ENCODE measurements around the gene SKI. TPM values are rescaled to one million over a fixed set of nuclear protein-coding genes. Genes with fewer than 3 reads are reported as not detected.

Gene SKI
- total and polyA plus RNA-seq, 10 of the 15 experiments (the other 5 are each of a cell fraction or from before 2014, with no cell fraction given), result 0.03 to 14.9 (median 0.96) TPM

DNA sequence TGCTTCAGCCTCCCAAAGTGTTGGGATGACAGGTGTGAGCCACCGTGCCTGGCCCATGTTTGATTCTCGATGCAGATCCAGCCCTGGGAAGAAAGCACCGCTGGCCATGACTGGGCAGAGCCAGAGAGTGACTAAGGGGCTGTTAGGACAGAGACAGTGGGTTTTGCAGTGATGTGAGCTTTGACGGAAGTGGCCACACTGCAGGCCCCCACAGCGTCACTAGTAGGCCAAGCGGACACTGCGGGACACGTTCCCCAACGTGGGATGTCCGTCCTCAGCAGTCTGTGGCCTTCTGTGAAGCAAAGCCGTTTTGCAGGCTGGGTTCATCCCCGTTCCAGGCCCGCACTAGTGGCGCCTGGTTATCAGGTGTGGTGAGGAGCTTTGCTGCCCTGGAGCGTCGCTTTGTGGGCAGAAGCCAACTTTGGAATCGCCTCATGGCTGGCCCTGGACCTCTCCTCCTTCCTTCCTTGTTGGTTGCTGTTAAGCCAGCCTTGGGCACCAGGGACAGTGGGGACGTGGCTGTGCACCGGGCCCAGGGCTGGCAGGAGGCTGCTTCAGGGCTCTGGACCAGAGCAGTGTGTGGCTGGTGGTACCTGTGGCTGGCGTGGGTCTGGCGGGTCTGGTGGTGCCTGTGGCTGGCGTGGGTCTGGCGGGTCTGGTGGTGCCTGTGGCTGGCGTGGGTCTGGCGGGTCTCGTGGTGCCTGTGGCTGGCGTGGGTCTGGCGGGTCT is 41.2 kb downstream of the SKI start (continued):
- TF ChIP-seq RCOR1 (conservative IDR thresholded peaks at IDR 0.05; ENCODE audit: low read depth, low read length), result no peak
- TF ChIP-seq ZNF24 (IDR thresholded peaks at IDR 0.05), result no peak
- TF ChIP-seq FOXM1 (IDR thresholded peaks at IDR 0.05; ENCODE audit: low read depth, low read length), result no peak
- no peak for TF ChIP-seq SIX5 (IDR thresholded peaks at IDR 0.05; ENCODE audit: low read depth, low read length, severe bottlenecking)
- TF ChIP-seq ZNF592 (IDR thresholded peaks at IDR 0.05), result no peak

DNA sequence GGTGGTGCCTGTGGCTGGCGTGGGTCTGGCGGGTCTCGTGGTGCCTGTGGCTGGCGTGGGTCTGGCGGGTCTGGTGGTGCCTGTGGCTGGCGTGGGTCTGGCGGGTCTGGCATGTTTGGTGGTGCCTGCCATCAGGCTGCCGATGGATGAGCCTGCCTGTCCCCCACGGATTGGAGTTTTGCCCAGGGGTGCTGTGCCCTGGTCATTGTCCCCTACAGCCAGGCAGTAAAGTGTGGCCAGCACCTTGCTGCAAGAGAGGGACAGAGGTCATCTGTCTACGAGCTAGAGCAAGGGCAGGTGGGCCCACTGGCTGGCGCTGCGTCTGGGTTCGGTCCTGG is 41.8 kb downstream of the SKI start:
- no TSS peak for BruUV-seq (replicated peaks)
- FAIRE-seq (no peak), DNase-seq (ENCODE audit: low read depth, low spot score) (no peak), ATAC-seq (no peak)
- no peak overlapping the region for H3K27ac ChIP-seq (ENCODE audit: control insufficient read depth, insufficient read depth)
- no peak overlapping the region for H3K4me2 ChIP-seq (ENCODE audit: control insufficient read depth, insufficient read depth)
- H2AFZ ChIP-seq (ENCODE audit: control insufficient read depth, low read depth, low read length), result no peak overlapping the region
- H3K9me3 ChIP-seq (replicated peaks; ENCODE audit: control insufficient read depth, insufficient read depth, low read length), result no peaks in the 10 kb centered on the region
- no peaks in the 10 kb centered on the region for H3K27me3 ChIP-seq (replicated peaks in 1 of 2; ENCODE audit: control insufficient read depth in 2 of 2, insufficient read depth in 2 of 2, low read length in 1 of 2)
- H3K4me1 ChIP-seq (ENCODE audit: control insufficient read depth, insufficient read depth, low read length), result no peaks in the 10 kb centered on the region
- intact Hi-C loops (cut with micrococcal nuclease; ENCODE audit: unreplicated experiment), result no loop called here
- CTCF ChIA-PET, result no interaction called here
- 80% methylated on average over 10 of the region's 13 CpGs for WGBS (ENCODE audit: insufficient coverage, insufficient replicate concordance, low lambda C conversion rate, missing lambda C conversion rate)
- RAD21 ChIA-PET (ENCODE audit: unreplicated experiment), result no interaction called here
- POLR2A ChIA-PET, result no interaction called here
- no peak overlapping the region for H3K9ac ChIP-seq (ENCODE audit: control insufficient read depth, insufficient read depth, low read length)
- H3K36me3 ChIP-seq (ENCODE audit: control insufficient read depth in 2 of 2, insufficient read depth in 2 of 2, low read length in 1 of 2), result no peaks in the 10 kb centered on the region; a peak in 3 of 4 replicates
- H4K20me1 ChIP-seq (ENCODE audit: control insufficient read depth, insufficient read depth), result no peaks in the 10 kb centered on the region; the same call in 1 of the 2 replicates
- no peak overlapping the region for H3K4me3 ChIP-seq
- no peaks in the 10 kb centered on the region; the same call in 1 of the 2 replicates for H3K79me2 ChIP-seq (ENCODE audit: control insufficient read depth, insufficient read depth, low read length)
- in situ Hi-C loops (cut with MboI), result no loop called here
- SMC1A ChIA-PET (ENCODE audit: uncharacterized antibody, unreplicated experiment), result no interaction called here
- no peak for TF ChIP-seq ZNF207 (IDR thresholded peaks at IDR 0.05; ENCODE audit: borderline replicate concordance)
- TF ChIP-seq LARP7 (IDR thresholded peaks at IDR 0.05), result no peak
- no peak for TF ChIP-seq ZBED1 (IDR thresholded peaks at IDR 0.05; ENCODE audit: borderline replicate concordance)
- no peak for TF ChIP-seq SMARCA5 (IDR thresholded peaks at IDR 0.05)
- TF ChIP-seq ZBTB11 (CRISPR knock-in tag; IDR thresholded peaks at IDR 0.05), result no peak
- TF ChIP-seq, protein P1, sequence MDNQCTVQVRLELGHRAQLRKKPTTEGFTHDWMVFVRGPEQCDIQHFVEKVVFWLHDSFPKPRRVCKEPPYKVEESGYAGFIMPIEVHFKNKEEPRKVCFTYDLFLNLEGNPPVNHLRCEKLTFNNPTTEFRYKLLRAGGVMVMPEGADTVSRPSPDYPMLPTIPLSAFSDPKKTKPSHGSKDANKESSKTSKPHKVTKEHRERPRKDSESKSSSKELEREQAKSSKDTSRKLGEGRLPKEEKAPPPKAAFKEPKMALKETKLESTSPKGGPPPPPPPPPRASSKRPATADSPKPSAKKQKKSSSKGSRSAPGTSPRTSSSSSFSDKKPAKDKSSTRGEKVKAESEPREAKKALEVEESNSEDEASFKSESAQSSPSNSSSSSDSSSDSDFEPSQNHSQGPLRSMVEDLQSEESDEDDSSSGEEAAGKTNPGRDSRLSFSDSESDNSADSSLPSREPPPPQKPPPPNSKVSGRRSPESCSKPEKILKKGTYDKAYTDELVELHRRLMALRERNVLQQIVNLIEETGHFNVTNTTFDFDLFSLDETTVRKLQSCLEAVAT (IDR thresholded peaks at IDR 0.05), result no peak
- TF ChIP-seq, protein P2, sequence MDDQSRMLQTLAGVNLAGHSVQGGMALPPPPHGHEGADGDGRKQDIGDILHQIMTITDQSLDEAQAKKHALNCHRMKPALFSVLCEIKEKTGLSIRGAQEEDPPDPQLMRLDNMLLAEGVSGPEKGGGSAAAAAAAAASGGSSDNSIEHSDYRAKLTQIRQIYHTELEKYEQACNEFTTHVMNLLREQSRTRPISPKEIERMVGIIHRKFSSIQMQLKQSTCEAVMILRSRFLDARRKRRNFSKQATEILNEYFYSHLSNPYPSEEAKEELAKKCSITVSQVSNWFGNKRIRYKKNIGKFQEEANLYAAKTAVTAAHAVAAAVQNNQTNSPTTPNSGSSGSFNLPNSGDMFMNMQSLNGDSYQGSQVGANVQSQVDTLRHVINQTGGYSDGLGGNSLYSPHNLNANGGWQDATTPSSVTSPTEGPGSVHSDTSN (IDR thresholded peaks at IDR 0.05; ENCODE audit: insufficient replicate concordance, low read depth, low read length), result no peak
- no peak for TF ChIP-seq NR2C2 (IDR thresholded peaks at IDR 0.05; ENCODE audit: borderline replicate concordance, control insufficient read depth, insufficient read length, low read depth)
